GM12875 (cell line): Measurements from ENCODE around the gene KMT5C.

ENCODE experiments used
- H3K4me3 ChIP-seq: one replicate; pipeline ENCODE4 v1.5.1; 2011; ENCODE audit warnings: low read depth, low read length, control low read depth
- TF ChIP-seq, protein P1 (sequence below): IDR thresholded peaks from 2 replicates; pipeline ENCODE4 v1.5.1; 2011; ENCODE audit warnings: low read depth, mild to moderate bottlenecking, control low read depth, inconsistent platforms, low read length, moderate library complexity, borderline replicate concordance; ENCODE audit not compliant: insufficient read depth

KMT5C gene

DNA sequence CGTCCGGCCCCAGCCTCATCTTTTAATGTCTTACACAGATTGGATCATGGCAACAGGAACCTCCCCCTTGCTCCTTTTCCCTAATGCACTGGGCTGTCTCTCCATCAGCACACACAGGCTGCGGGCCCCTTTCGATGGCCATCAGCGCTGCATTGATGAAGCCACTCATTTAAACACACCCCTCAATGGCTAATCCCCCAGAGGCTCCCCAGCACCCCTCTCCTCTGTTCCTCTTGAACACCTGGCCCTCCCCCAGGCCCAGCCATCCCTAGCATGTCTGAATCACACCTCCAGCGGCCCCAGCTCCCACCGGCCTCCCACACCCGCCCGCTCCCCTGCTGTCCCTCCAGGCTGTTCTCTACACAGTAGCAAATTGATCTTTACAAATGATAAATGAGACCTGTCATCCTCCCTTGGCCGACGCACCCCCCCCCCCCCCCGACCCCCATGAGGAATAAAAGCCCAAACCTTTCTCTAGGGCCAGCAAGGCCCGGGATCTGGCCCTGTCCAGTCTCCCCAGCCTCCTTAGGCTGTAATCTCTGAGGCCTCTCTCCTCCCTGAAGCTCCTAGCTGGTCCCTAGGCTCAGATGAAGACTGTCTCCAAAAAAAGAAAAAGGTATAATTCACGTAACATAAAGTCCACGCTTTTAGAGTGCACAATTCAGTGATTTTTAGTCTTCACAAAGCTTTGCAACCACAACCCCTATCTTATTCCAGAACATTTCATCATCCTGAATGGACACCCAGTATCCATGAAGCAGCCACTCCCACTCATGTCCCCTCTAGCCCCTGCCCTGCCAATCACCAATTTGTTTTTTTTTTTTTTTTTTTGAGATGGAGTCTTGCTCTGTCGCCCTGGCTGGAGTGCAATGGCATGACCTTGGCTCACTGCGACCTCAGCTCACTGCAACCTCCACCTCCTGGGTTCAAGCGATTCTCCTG is 53.4 kb downstream of the KMT5C start:
- TF ChIP-seq, protein P1, sequence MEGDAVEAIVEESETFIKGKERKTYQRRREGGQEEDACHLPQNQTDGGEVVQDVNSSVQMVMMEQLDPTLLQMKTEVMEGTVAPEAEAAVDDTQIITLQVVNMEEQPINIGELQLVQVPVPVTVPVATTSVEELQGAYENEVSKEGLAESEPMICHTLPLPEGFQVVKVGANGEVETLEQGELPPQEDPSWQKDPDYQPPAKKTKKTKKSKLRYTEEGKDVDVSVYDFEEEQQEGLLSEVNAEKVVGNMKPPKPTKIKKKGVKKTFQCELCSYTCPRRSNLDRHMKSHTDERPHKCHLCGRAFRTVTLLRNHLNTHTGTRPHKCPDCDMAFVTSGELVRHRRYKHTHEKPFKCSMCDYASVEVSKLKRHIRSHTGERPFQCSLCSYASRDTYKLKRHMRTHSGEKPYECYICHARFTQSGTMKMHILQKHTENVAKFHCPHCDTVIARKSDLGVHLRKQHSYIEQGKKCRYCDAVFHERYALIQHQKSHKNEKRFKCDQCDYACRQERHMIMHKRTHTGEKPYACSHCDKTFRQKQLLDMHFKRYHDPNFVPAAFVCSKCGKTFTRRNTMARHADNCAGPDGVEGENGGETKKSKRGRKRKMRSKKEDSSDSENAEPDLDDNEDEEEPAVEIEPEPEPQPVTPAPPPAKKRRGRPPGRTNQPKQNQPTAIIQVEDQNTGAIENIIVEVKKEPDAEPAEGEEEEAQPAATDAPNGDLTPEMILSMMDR = no peak
- no peak overlapping the region for H3K4me3 ChIP-seq
